PC-9 (cell line): ENCODE data around the gene EXTL1.

Source experiments
- CTCF ChIP-seq: fragments of 200-600 bp; sonication (generic); conservative IDR thresholded peaks from 2 replicates; pipeline ENCODE4 v1.6.1; 2017; ENCODE audit warnings: mixed run types, antibody characterized with exemption, mild to moderate bottlenecking, moderate library complexity
- EZH2 ChIP-seq: fragments of 200-600 bp; sonication (generic); IDR thresholded peaks from 2 replicates; pipeline ENCODE4 v1.8.0; 2017; ENCODE audit warnings: antibody characterized with exemption, low read depth

GRCh38 chr1:25977801-25978200, 43.8 kb upstream of the EXTL1 start:
- TF ChIP-seq CTCF (no peak), EZH2 (no peak)
